Coronary artery (tissue), 2 donors: ENCODE data around the gene NKIRAS2.

Experiments used
- DNase-seq: peaks from one replicate; pipeline ENCODE4 v3.0.0-alpha.2; 2017; ENCODE audit warnings: low spot score
- H3K27ac ChIP-seq, 2 donors: fragments of 200-600 bp; sonication (generic); one replicate each; pipeline ENCODE4 v1.5.1; 2016 to 2019
- H3K4me3 ChIP-seq: fragments of 200-600 bp; sonication (generic); 2 replicates; pipeline ENCODE4 v1.5.1; 2016; ENCODE audit warnings: mild to moderate bottlenecking, moderate library complexity
- TF ChIP-seq, protein P1 (sequence below): fragments of 200-600 bp; sonication (generic); IDR thresholded peaks from one replicate; pipeline ENCODE4 v1.5.1; 2019; ENCODE audit warnings: antibody characterized with exemption

Gene NKIRAS2

DNA sequence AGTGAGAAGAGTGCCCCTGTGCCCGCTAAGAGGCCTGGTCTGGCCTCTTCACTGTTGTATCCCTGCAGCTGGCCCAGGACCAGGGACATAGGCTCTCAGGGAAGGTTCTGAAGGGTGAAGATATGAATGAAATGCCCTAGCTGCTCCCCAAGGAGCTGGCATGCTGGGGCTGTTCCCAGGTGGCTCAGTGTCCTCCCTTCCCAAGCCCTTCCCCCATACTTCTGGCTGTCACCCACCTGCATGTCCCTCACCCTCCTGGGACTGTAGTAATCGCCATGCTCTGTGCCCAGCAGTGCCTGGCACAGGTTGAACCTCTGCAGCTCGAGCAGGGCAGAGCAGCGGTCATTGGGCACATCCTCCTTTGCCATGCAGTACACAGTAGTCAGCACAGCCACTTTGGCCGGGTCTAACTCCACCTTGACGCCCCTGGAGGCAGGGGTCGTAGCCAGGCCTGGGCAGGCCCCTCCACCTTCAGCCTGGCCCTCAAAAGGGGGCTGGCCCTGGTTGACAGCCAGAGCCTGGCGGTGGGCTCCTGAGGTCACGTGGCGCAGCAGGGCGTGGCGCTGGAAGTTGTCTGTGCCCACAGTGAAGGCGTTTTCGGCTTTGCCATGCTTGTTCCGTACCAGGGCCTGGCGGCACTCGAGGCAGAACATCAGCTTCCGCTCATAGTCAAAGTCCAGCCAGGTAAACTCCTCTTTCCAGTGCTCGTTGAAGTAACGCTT is 22.9 kb downstream of the NKIRAS2 start:
- DNase-seq: no peak
- Histone ChIP-seq H3K4me3 (no peak overlapping the region), H3K27ac (no peak overlapping the region)
- TF ChIP-seq, protein P1, sequence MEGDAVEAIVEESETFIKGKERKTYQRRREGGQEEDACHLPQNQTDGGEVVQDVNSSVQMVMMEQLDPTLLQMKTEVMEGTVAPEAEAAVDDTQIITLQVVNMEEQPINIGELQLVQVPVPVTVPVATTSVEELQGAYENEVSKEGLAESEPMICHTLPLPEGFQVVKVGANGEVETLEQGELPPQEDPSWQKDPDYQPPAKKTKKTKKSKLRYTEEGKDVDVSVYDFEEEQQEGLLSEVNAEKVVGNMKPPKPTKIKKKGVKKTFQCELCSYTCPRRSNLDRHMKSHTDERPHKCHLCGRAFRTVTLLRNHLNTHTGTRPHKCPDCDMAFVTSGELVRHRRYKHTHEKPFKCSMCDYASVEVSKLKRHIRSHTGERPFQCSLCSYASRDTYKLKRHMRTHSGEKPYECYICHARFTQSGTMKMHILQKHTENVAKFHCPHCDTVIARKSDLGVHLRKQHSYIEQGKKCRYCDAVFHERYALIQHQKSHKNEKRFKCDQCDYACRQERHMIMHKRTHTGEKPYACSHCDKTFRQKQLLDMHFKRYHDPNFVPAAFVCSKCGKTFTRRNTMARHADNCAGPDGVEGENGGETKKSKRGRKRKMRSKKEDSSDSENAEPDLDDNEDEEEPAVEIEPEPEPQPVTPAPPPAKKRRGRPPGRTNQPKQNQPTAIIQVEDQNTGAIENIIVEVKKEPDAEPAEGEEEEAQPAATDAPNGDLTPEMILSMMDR: no peak

- DNase-seq: no peak
- no peak overlapping the region for H3K4me3 ChIP-seq
- no peak overlapping the region for H3K27ac ChIP-seq
- TF ChIP-seq, protein P1: no peak
Observed at GRCh38 chr17:42045719-42046118, 25.8 kb downstream of the NKIRAS2 start.

DNA sequence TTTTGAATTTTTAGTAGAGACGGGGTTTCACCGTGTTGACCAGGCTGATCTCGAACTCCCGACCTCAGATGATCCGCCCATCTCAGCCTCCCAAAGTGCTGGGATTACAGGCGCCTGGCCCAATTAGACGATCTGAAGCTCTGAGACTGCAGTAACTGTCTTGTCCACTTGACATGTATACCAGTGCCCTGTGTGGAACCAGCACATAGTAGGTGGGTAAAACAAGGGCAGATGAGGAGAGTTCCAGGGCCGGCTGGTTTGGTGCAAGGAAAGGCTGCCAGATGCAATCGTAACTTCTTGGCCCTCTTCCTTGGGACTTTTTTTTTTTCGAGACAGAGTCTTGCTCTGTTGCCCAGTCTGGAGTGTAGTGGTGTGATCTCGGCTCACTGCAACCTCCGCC is 27.5 kb downstream of the NKIRAS2 start:
- Histone ChIP-seq H3K4me3 (no peak overlapping the region), H3K27ac (no peak overlapping the region)
- TF ChIP-seq, protein P1: no peak
- no peak for DNase-seq

DNA sequence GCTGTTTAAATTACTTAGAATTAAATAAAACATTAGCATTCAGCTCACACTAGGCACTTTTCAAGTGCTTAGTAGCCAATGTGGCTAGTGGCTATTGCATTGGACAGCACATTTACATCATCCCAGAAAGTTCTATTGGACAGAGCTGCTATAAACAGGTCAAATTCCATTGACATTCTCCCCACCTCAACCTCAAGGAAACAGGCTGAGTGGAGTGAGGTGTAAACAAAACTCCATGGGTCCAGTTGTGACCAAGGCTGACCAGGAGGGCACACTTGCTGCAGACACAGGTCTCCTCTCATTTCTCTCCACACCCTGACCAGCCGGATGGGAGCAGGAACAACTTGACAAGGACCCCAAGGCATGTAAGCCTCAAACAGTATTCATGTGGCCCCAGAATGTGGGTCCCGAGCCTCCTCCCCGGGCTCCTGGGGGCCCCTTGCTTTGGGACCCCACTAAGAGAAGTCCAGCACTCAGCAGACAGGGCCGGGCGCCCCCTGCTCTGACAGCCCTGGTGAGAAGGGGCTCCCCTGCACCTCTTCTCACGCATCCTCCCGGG is 30.0 kb downstream of the NKIRAS2 start:
- peak overlapping the region; percentile 89 for H3K4me3 ChIP-seq
- DNase-seq: no peak
- H3K27ac ChIP-seq: no peak overlapping the region
- TF ChIP-seq, protein P1: no peak

DNA sequence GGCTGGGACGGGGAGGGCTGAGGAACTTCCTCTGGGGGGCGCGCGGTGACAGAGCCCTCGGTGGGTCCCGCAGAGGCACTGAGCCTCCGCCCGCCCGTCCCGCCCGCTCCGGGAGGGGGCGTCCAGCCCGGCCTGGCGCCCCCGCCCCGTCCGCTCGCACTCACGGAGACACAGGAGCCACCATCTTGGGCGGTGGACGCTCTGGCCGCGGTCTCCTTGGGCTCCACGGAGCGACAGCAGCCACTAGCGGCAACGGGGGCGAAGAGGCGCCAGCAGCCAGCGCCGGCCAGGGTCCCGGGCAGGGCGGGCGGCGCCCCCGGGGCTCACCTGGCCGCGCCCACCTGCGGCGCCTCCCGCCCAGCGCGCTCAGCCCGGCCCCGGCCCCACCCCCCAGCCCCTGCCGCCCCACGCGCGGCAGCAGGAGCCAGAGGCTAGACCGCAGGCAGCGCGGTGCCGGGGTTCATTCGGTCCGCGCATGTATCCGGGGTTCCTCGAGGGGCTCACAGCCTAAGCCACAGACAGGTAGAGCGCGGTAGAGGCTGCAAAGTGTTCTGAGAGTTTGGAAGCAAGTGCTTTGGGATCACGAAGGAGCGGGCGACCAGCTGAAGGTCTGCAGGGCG is 30.6 kb downstream of the NKIRAS2 start, which contains the start of gene C17orf113:
C17orf113 (minus strand) TSS at position 209 of the 620 bp plus-strand sequence. CDS start 7,225 bp downstream, outside the sequence.
- no peak within 1 kb of the TSS for H3K27ac ChIP-seq
- no peak for DNase-seq

GRCh38 chr17:42051013-42051400 is 31.1 kb downstream of the NKIRAS2 start:
- no peak for DNase-seq
- TF ChIP-seq, protein P1: no peak
- Histone ChIP-seq H3K4me3 (peak overlapping the region; percentile 89), H3K27ac (no peak overlapping the region)

More for the DNA sequence above, 30.6 kb downstream of the NKIRAS2 start, which contains the start of gene C17orf113:
- H3K4me3 ChIP-seq: peak within 1 kb of the TSS; percentile 89
- TF ChIP-seq, protein P1: no peak
